HUES64 (cell line): ENCODE measurements around the gene CTIF.
"Not testable (repeated sequence)": the region's sequence is repeated elsewhere in the genome, so short reads cannot be mapped to it uniquely, and the experiment has no call there.

ENCODE experiments used
- H3K27ac ChIP-seq: 2 replicates; pipeline ENCODE4 v1.7.0; 2013; ENCODE audit warnings: low read depth, low read length, inconsistent platforms
- H3K27me3 ChIP-seq: 2 replicates; pipeline ENCODE4 v1.6.1; 2013; ENCODE audit warnings: mild to moderate bottlenecking, low read length; ENCODE audit not compliant: insufficient read depth
- H3K36me3 ChIP-seq: 2 replicates; pipeline ENCODE4 v1.6.1; 2013; ENCODE audit warnings: mild to moderate bottlenecking, low read length; ENCODE audit not compliant: insufficient read depth
- H3K4me1 ChIP-seq: 2 replicates; pipeline ENCODE4 v1.6.1; 2013; ENCODE audit warnings: mild to moderate bottlenecking, low read length, moderate library complexity; ENCODE audit not compliant: insufficient read depth
- H3K4me3 ChIP-seq: 2 replicates; pipeline ENCODE4 v1.5.1; 2013; ENCODE audit warnings: mild to moderate bottlenecking, low read length, moderate library complexity
- H3K9ac ChIP-seq: 2 replicates; pipeline ENCODE4 v1.6.1; 2013; ENCODE audit warnings: mild to moderate bottlenecking, low read depth, low read length
- H3K9me3 ChIP-seq: 2 replicates; pipeline ENCODE4 v1.6.1; 2013; ENCODE audit warnings: low read depth, low read length; ENCODE audit not compliant: insufficient read depth
- WGBS: fragments of 150-250, 120-280 bp; methylation state at CpG from one replicate; pipeline ENCODE4 v1.1.7; 2013; ENCODE audit warnings: missing lambda C conversion rate; 5-methylcytosine and 5-hydroxymethylcytosine counted together

Gene CTIF

DNA sequence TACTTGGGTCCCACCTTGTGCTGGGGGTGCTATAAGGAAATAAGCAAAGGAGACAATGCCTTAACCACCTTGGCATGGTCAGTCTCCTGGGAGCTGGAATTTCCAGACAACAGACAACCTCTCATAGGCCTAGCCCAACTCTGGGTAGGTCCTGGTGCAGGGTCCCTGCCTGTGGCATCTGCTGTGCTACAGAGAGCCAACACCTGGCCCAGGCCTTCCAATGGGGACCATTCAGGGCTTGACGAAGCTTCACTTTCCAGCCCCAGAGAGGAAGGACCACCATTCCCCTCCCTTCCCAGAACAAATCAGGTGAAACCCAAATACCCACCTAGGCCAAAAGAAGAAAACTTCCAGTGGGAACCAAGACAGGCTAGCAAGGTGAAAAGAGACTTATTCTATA is 329.1 kb downstream of the CTIF start:
- H3K27me3 ChIP-seq = no peaks in the 10 kb centered on the region
- H3K9ac ChIP-seq = no peak overlapping the region
- no peak overlapping the region for H3K4me3 ChIP-seq
- H3K36me3 ChIP-seq = no peaks in the 10 kb centered on the region
- no peak overlapping the region for H3K27ac ChIP-seq
- peaks cover 2% of the 10 kb centered on the region; the same call in 1 of the 2 replicates for H3K4me1 ChIP-seq
- 93% methylated on average over 1 of the region's 1 CpG for WGBS
- H3K9me3 ChIP-seq = no peaks in the 10 kb centered on the region

DNA sequence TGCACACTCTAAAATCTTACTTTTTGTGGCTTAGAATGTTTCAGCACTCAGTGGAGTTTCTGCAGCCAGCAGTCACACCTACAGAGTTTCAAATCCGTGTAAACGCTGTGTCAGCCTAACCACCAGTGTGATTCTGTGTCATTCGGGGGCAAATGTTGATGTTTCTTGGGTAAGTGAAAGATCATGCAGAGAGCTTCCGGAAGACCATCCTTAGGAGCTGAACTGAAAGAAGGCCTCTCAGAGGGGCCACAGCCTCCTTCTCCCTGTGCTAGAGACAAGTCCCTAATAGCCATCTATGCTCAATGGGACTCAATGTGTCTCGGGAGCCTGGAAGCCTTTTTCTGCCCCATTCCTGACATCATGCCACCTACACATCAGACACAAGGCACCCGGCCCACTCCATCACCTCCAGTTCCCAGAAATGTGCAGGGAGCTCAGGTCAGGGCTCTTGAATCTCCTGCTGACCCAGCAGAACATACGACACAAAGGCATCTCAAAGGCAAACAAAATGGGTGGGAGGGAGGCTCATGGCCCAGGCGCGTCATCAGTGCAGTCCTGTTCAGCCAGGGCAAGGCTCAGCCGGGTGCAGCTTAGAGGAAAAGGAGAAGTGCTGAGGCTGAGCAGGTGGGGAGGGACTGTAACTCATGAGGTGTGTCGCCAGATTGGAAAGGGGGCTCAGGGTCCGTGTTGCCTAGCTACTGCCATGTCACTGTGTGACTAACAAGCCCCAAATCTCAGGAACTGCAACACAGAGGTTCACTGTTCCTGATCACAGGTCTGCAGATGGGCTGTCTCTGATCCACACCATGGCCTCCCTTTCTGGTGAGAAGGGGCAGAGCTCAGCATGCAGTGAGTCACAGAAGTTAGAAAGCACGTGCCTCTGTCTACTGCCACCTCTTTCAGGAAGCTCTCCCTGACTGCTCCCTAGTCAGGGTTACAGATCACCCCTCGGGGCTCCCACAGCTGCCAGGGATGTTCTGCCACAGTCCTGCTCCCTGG is 329.9 kb downstream of the CTIF start:
- Histone ChIP-seq H3K4me1 (peaks cover 2% of the 10 kb centered on the region; the same call in 1 of the 2 replicates), H3K27ac (no peak overlapping the region), H3K27me3 (no peaks in the 10 kb centered on the region), H3K9me3 (no peaks in the 10 kb centered on the region), H3K9ac (no peak overlapping the region), H3K36me3 (no peaks in the 10 kb centered on the region), H3K4me3 (no peak overlapping the region)
- WGBS = 83% methylated on average over 14 of the region's 14 CpGs

DNA sequence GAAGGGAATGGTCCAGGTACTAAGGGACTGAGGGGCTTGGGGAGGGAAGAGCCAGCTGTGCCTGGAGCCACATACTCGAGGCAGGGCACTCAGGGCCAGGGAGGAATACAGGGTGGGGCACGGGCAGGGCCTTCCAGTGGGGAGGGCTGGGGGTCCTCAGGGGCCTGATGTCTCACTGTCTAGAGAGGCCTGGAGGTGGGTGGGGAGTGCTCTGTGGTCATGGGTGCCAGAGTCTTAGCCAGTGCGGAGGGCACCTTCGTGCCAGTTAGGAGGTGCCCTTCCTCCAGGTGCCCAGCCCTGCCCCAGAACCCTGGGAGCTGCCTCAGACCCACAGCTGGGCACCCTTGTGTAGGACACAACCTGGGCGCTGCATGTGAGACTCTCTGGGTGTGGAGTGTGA is 330.8 kb downstream of the CTIF start:
- Histone ChIP-seq H3K27ac (no peak overlapping the region), H3K4me3 (no peak overlapping the region), H3K9ac (no peak overlapping the region), H3K4me1 (peaks cover 2% of the 10 kb centered on the region; the same call in 1 of the 2 replicates), H3K9me3 (no peaks in the 10 kb centered on the region), H3K36me3 (no peaks in the 10 kb centered on the region), H3K27me3 (no peaks in the 10 kb centered on the region)
- 95% methylated on average over 5 of the region's 5 CpGs for WGBS

DNA sequence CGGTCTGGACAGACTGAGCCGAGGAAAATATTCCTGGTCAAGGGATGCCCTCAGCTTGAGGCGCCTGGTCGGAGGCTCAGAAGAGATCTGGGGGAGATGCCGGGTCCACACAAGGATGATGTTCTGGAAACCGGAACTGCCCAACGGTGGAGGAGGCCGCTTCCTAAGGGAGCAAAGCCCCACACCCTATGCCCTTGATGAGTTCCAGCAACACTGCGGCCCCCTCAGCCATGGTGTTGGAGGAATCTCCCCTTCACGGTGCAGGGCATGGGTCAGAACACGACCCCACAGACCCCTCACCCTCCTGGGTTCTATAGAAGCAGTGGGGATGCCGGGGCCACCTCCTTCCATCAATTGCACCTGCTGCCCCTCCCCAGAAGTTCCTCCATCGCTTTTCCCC is 332.1 kb downstream of the CTIF start:
- not testable (repeated sequence) for H3K27ac ChIP-seq, H3K27me3 ChIP-seq, H3K36me3 ChIP-seq, H3K9me3 ChIP-seq, H3K4me3 ChIP-seq, H3K4me1 ChIP-seq, H3K9ac ChIP-seq
- 95% methylated on average over 13 of the region's 13 CpGs for WGBS

DNA sequence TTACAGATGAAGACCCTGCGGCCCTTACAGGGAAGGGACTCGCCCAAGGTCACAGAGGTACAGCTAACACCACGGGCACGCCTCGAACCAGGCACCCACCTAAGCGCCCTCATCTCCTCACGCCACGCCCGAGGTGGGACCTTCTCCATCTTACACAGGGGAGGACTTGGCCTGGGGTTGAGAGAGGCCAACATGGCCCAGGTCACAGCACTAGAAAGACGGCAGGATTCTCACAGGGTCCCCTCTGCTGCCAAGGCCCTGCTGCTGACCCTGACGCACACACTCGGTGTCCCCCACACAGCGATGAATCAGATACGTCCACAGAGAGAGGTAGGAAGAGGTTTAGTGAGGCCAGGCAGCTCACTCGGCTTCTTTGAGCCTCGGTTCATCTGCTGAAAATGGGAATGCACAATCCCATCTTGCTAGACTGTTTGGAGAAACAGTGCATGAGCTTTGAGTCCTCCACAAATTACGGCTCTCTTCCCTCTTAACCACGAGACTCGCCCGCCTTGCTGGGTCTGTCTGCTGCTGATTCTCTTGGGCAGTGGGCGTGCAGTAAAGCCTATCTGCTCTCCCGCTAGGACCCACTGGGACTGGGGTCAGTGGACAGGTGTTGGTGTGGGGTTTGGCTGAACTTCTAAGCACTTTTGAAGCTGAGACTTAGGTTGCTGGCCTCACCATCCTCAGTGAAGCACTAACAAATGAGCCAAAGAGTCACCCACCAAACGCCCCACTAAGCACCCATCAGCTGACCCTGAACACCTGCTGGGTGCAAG is 332.7 kb downstream of the CTIF start:
- Histone ChIP-seq H3K27me3 (no peaks in the 10 kb centered on the region), H3K27ac (no peak overlapping the region), H3K36me3 (no peaks in the 10 kb centered on the region), H3K4me1 (peaks cover 2% of the 10 kb centered on the region; the same call in 1 of the 2 replicates), H3K4me3 (no peak overlapping the region), H3K9ac (no peak overlapping the region), H3K9me3 (no peaks in the 10 kb centered on the region)
- 94% methylated on average over 23 of the region's 23 CpGs for WGBS

DNA sequence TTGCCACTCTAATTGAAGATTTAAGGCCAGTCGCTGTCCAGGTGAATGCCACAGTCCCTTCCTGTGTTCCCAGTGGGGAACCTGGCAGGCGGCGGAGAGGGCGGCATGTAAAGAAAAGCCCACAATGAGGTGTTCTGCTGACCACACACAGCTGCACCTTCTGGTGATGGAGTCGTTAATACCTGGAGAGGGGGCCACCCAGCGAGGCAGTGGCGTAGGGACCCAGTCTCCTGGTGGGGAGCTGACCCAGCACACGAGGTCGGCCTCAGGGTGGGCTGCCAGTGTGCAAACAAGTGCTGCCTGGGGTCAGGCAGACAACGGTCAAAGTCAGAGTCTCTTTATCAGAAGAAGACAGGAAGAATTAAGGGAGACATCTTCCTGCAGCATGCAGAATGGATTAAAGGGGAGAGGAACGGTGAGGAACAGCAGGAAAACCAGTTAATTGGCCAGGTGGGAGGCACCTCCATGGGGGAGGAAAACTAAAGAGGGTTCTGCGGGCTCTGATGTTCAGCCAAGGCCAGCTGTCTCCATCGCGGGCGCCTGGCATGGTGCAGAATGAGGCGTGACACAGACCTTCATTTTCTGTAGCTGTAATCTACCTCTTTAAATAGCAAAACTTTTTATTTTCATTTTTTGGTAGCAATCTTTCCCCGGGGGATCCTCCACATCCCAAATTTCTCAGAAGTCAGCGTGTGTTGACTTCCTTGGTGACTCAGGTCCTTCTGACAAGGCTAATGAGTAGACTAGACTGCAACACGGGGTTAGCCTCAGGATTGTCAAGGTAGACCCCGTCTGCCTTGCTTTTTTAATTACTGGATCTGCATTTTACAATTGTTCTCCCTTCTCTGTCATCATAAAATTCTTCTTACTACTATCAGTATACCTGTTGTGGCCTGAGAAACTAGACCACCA is 333.7 kb downstream of the CTIF start:
- no peaks in the 10 kb centered on the region for H3K36me3 ChIP-seq
- no peak overlapping the region for H3K4me3 ChIP-seq
- no peak overlapping the region for H3K27ac ChIP-seq
- peaks cover 2% of the 10 kb centered on the region; the same call in 1 of the 2 replicates for H3K4me1 ChIP-seq
- no peak overlapping the region for H3K9ac ChIP-seq
- no peaks in the 10 kb centered on the region for H3K27me3 ChIP-seq
- WGBS = 87% methylated on average over 20 of the region's 20 CpGs
- H3K9me3 ChIP-seq = no peaks in the 10 kb centered on the region

DNA sequence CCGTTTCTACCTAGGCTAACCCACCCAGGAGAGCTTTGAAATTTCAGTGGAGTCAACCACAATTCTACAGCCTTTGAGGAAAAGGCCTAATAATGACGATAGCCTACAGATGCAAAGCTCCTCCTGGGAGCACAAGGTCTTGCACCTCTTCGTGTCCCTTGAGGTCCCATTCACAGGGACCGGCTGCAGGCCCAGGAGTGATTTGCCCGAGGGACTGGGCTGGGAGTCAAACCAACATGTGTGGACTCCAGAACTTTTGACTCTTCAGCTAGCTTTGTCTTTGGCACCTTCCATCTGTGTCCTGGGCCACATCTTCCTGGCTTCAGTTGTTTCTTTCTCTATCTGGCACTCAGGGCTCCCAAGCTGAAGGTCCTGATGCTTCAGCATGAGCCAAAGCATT is 335.4 kb downstream of the CTIF start:
- no peaks in the 10 kb centered on the region for H3K9me3 ChIP-seq
- no peak overlapping the region for H3K27ac ChIP-seq
- H3K9ac ChIP-seq = no peak overlapping the region
- H3K4me3 ChIP-seq = no peak overlapping the region
- H3K4me1 ChIP-seq = peaks cover 8% of the 10 kb centered on the region
- no peaks in the 10 kb centered on the region for H3K27me3 ChIP-seq
- 92% methylated on average over 5 of the region's 5 CpGs for WGBS
- H3K36me3 ChIP-seq = no peaks in the 10 kb centered on the region

DNA sequence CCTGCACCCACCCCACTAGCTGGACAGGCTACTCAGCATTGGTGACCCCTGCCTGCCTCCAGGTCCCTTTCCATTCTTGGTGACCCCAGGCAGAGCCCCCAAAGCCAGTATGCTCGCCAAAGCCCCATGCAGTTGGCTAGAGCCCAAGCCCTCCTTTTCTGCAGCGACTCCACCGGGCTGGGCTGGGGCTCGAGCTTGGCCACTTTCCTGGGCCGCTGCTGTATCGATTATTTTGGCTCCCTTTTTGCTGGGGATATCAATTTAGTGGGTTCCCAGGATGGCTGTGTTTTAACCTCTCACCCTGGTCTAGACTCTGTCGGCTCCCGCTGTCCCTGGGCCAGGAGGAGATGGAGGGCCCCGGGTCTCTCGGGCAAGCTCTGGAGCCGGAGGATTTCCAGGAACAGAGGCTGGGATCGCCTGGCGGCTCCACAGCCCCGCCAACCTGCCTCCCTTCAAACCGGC is 335.9 kb downstream of the CTIF start:
- 94% methylated on average over 15 of the region's 15 CpGs for WGBS
- Histone ChIP-seq H3K4me1 (peaks cover 11% of the 10 kb centered on the region), H3K4me3 (no peak overlapping the region), H3K9me3 (no peaks in the 10 kb centered on the region), H3K9ac (no peak overlapping the region), H3K27ac (no peak overlapping the region), H3K36me3 (no peaks in the 10 kb centered on the region), H3K27me3 (no peaks in the 10 kb centered on the region)

DNA sequence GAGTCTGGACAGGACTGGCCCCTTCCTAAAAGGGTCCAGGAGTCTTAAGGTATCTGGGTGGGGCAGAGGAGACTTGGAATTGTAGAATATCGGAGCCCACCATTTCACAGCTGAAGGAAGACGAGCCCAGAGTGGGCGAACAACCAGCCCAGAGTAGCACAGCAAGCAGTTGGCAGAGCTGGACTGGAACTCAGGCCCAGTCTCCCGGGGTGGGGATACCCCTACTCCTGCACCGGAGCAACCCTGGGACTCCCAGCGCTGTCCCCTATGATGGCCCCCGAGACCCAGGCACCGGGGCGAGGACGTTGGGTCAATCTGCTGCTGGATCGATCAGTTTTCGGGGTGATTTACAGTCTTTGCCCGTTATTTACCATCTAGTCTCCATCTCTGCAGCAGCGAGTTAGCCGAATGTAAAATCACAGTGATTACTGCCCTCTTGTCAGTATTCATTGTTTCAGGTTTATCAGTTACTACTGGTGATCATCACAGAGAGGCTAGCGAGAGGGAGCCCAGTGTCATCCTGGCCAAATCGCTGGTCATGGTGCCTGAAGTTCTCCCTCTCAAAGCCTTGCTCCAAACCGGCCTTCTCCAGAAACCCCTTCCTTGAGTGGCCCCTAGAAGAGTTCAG is 336.6 kb downstream of the CTIF start:
- no peaks in the 10 kb centered on the region for H3K9me3 ChIP-seq
- no peaks in the 10 kb centered on the region for H3K36me3 ChIP-seq
- 95% methylated on average over 18 of the region's 18 CpGs for WGBS
- no peak overlapping the region for H3K27ac ChIP-seq
- no peak overlapping the region for H3K9ac ChIP-seq
- H3K4me1 ChIP-seq = peaks cover 11% of the 10 kb centered on the region
- no peak overlapping the region for H3K4me3 ChIP-seq
- no peaks in the 10 kb centered on the region for H3K27me3 ChIP-seq

DNA sequence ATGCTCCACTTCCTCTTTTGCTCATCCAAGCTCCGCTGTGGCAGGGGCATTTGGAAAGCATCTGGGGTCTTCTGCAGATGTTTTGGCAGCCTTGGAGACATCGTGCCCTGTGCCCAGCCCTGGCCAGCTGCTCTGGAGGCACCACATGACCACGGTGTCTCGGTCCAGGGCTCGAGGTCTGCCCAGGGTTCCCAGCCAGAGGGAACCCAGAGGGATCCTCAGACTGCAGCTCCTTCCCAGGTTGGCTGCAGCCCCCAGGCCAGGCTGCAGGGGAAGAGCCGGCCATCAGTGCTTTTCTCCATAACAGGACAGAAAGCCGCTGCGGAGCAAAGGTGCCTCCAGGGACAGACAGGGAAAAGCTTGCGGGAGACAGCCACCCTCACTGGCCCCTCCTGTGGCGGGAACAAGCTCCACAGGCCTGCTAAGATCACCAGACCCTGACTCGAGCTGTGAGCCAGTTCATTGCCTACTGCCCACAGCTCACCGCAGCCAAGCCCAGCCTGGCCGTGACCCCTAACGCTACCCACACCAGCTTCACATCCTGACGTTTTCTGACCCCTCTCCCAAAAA is 337.2 kb downstream of the CTIF start:
- no peaks in the 10 kb centered on the region for H3K27me3 ChIP-seq
- H3K4me3 ChIP-seq = no peak overlapping the region
- 79% methylated on average over 15 of the region's 15 CpGs for WGBS
- no peaks in the 10 kb centered on the region for H3K9me3 ChIP-seq
- peaks cover 11% of the 10 kb centered on the region for H3K4me1 ChIP-seq
- H3K9ac ChIP-seq = no peak overlapping the region
- H3K27ac ChIP-seq = no peak overlapping the region
- no peaks in the 10 kb centered on the region for H3K36me3 ChIP-seq
